Activated B cell treated with CpG ODN at 0.5 μM for 24 hours (primary cell): ENCODE data around the gene RYR1. TPM values are rescaled to one million over a fixed set of nuclear protein-coding genes. Genes with fewer than 3 reads are reported as not detected.

Experiments used
- ATAC-seq: fragments of 200-7000 bp; cut with Tn5 transposase; one replicate; pipeline ENCODE4 v1.10.0; 2021; ENCODE audit warnings: low read depth, mild to moderate bottlenecking, moderate library complexity
- CTCF ChIA-PET: fragments of 350-600 bp; sonication (Branson Sonifier 250); formaldehyde crosslinking; loops from one replicate; lab custom pipeline; 2021; ENCODE audit warnings: antibody characterized with exemption; lab: Charles Lee
- POLR2A ChIA-PET: fragments of 350-600 bp; sonication (Branson Sonifier 250); formaldehyde crosslinking; loops from one replicate; lab custom pipeline; 2021; ENCODE audit warnings: antibody characterized with exemption; lab: Charles Lee
- DNase-seq: peaks from one replicate; pipeline ENCODE4 v3.0.0; 2022
- H3K27ac Mint-ChIP-seq: one replicate; pipeline ENCODE4 v1.8.0; 2020; ENCODE audit warnings: mixed read lengths
- H3K27me3 Mint-ChIP-seq: one replicate; pipeline ENCODE4 v1.8.0; 2021; ENCODE audit warnings: mixed read lengths
- H3K36me3 Mint-ChIP-seq: one replicate; pipeline ENCODE4 v1.8.0; 2021; ENCODE audit warnings: low read depth, mixed read lengths
- H3K4me1 Mint-ChIP-seq: one replicate; pipeline ENCODE4 v1.8.0; 2021; ENCODE audit warnings: mixed read lengths
- H3K4me3 Mint-ChIP-seq: one replicate; pipeline ENCODE4 v1.8.0; 2020; ENCODE audit warnings: mild to moderate bottlenecking, mixed read lengths
- H3K9me3 Mint-ChIP-seq: one replicate; pipeline ENCODE4 v1.8.0; 2020; ENCODE audit warnings: mixed read lengths
- CTCF ChIP-seq: fragments of 200-600 bp; IDR thresholded peaks from one replicate; pipeline ENCODE4 v1.8.0; 2022; ENCODE audit warnings: antibody characterized with exemption, mild to moderate bottlenecking
- intact Hi-C: fragments of 100-400 bp; cut with micrococcal nuclease; formaldehyde crosslinking; loops from one replicate; pipeline ENCODE4 v1.15.1; 2024
- total RNA-seq: library from RNA; stranded (reverse); gene quantifications from 2 replicates; pipeline ENCODE4 v1.2.3, GENCODE V29; 2022

RYR1 gene
- total RNA-seq, 1 donor from 2014 or later: 4.1 TPM

- Mint-ChIP-seq H3K4me1 (peaks cover 25% of the 10 kb centered on the region), H3K27ac (no peak overlapping the region), H3K36me3 (peaks cover 37% of the 10 kb centered on the region), H3K27me3 (peaks cover 18% of the 10 kb centered on the region), H3K4me3 (peak overlapping the region; percentile 28), H3K9me3 (no peaks in the 10 kb centered on the region)
- no peak for TF ChIP-seq CTCF
- CTCF ChIA-PET: interaction anchor here (1.9 kb wide), 1 partner anchor 17 kb away, joined by 5 read pairs; the partner anchor contains the start of gene FAM98C
- intact Hi-C loops: no loop called here
- ATAC-seq: no peak
- peak; percentile 24 for DNase-seq
- POLR2A ChIA-PET: interaction anchor here (0.5 to 2.3 kb wide), 3 partner anchors 9 to 519 kb away, joined by 5 to 8 read pairs (median 6); partner anchors contain the start of gene PSMD8
Observed at GRCh38 chr19:38385804-38386257, 47.7 kb upstream of the RYR1 start.

- ATAC-seq (no peak), DNase-seq (no peak)
- ChIA-PET POLR2A (interaction anchor here (2.7 to 3.4 kb wide), 2 partner anchors 10 to 17 kb away, joined by 17 to 78 read pairs; partner anchors contain the start of genes FAM98C and PSMD8), CTCF (interaction anchor here (1.9 to 2.8 kb wide), 2 partner anchors 16 kb away, joined by 5 to 25 read pairs; partner anchors contain the start of gene FAM98C)
- Mint-ChIP-seq H3K27me3 (peaks cover 24% of the 10 kb centered on the region), H3K4me1 (peaks cover 25% of the 10 kb centered on the region), H3K9me3 (no peaks in the 10 kb centered on the region), H3K27ac (no peak overlapping the region), H3K4me3 (no peak overlapping the region), H3K36me3 (peaks cover 31% of the 10 kb centered on the region)
- no peak for TF ChIP-seq CTCF
- intact Hi-C loops: no loop called here
Observed at GRCh38 chr19:38386300-38386970, 47.1 kb upstream of the RYR1 start.

- CTCF ChIA-PET: interaction anchor here (0.6 to 2.8 kb wide), 6 partner anchors 9 to 230 kb away, joined by 3 to 25 read pairs (median 5); partner anchors contain the start of genes CATSPERG, FAM98C, MAP4K1 and PSMD8
- Mint-ChIP-seq H3K4me3 (peak overlapping the region; percentile 87), H3K27me3 (peaks cover 25% of the 10 kb centered on the region), H3K36me3 (peaks cover 25% of the 10 kb centered on the region), H3K9me3 (no peaks in the 10 kb centered on the region), H3K4me1 (peaks cover 25% of the 10 kb centered on the region), H3K27ac (peak overlapping the region; percentile 42)
- DNase-seq (peak; percentile 28), ATAC-seq (peak; percentile 28)
- no peak for TF ChIP-seq CTCF
- intact Hi-C loops: no loop called here
- POLR2A ChIA-PET: interaction anchor here (0.9 to 3.4 kb wide), 5 partner anchors 11 to 231 kb away, joined by 3 to 78 read pairs (median 5); partner anchors contain the start of genes FAM98C, MAP4K1 and PSMD8
Observed at GRCh38 chr19:38386971-38387549, 46.4 kb upstream of the RYR1 start.

- ATAC-seq (peak; percentile 72), DNase-seq (peak; percentile 73)
- CTCF ChIA-PET: interaction anchor here (0.6 to 2.8 kb wide), 6 partner anchors 9 to 230 kb away, joined by 3 to 25 read pairs (median 5); partner anchors contain the start of genes CATSPERG, FAM98C, MAP4K1 and PSMD8
- Mint-ChIP-seq H3K36me3 (peaks cover 18% of the 10 kb centered on the region), H3K27me3 (peaks cover 27% of the 10 kb centered on the region), H3K4me3 (peak within 1 kb of the TSS; percentile 87), H3K27ac (peak within 1 kb of the TSS; percentile 42), H3K4me1 (peaks cover 25% of the 10 kb centered on the region), H3K9me3 (no peaks in the 10 kb centered on the region)
- intact Hi-C loops: loop anchor here (1.0 kb wide), 2 partner anchors 13 to 51 kb away; partner anchors contain the start of gene PSMD8
- POLR2A ChIA-PET: interaction anchor here (0.6 to 3.4 kb wide), 7 partner anchors 10 to 1804 kb away, joined by 3 to 78 read pairs (median 4); partner anchors contain the start of genes FAM98C, MAP4K1 and PSMD8
- TF ChIP-seq CTCF: no peak
Observed at GRCh38 chr19:38387550-38388348, 45.7 kb upstream of the RYR1 start, which contains the start of gene GGN. Gene GGN (minus strand): TSS chr19:38388034. CDS start chr19:38387261, 773 bp downstream.
